Measurements from ENCODE around the gene ECSIT. TPM values are rescaled to one million over a fixed set of nuclear protein-coding genes. Genes with fewer than 3 reads are reported as not detected.

The ECSIT gene
- total RNA-seq, 6 experiments from 2014 or later = 25.0 to 45.5 (median 37.7) TPM

GRCh38 chr19:11499890-11500420, 29.0 kb downstream of the ECSIT start:
- Histone ChIP-seq H3K4me1 (peaks cover 0 to 4% (median 0%) of the 10 kb centered on the region in 4 donors), H3K36me3 (peaks cover 0 to 7% (median 0%) of the 10 kb centered on the region in 4 donors), H3K4me3 (no peak overlapping the region), H3K27me3 (no peaks in the 10 kb centered on the region), H3K27ac (no peak overlapping the region), H3K9me3 (no peaks in the 10 kb centered on the region)
- TF ChIP-seq POLR2A (IDR thresholded peaks at IDR 0.05) = no peak
- no peak for DNase-seq
- WGBS (ENCODE audit: insufficient coverage, low coverage, low lambda C conversion rate, missing lambda C conversion rate) = 84% methylated on average over 4 of the region's 7 CpGs
- ATAC-seq = no peak
- intact Hi-C loops (cut with DNase I) = no loop called here

- Histone ChIP-seq H3K27me3 (no peaks in the 10 kb centered on the region), H3K36me3 (peaks cover 0 to 7% (median 0%) of the 10 kb centered on the region in 4 donors), H3K9me3 (no peaks in the 10 kb centered on the region), H3K4me1 (no peaks in the 10 kb centered on the region), H3K4me3 (no peak overlapping the region), H3K27ac (no peak overlapping the region)
- no peak for TF ChIP-seq CTCF (IDR thresholded peaks at IDR 0.05)
- 96% methylated on average over 3 of the region's 6 CpGs for WGBS (ENCODE audit: insufficient coverage, low coverage, low lambda C conversion rate, missing lambda C conversion rate)
- ATAC-seq = no peak
- intact Hi-C loops (cut with DNase I) = no loop called here
- no peak for DNase-seq
Measured at GRCh38 chr19:11499220-11499726, 29.7 kb downstream of the ECSIT start.

- peak in 2 of 3 donors; percentile 56 to 66 for DNase-seq
- H3K4me3 ChIP-seq = no peak overlapping the region
- no peak for TF ChIP-seq POLR2A (IDR thresholded peaks at IDR 0.05)
- TF ChIP-seq CTCF (IDR thresholded peaks at IDR 0.05) = peak; percentile 37 to 54 (median 50)
- ATAC-seq = peak; percentile 50 to 63 (median 61)
- no peaks in the 10 kb centered on the region for H3K27me3 ChIP-seq
- WGBS (ENCODE audit: insufficient coverage, low coverage, low lambda C conversion rate, missing lambda C conversion rate) = 56% methylated on average over 4 of the region's 17 CpGs
- intact Hi-C loops (cut with DNase I) = no loop called here
- no peaks in the 10 kb centered on the region for H3K9me3 ChIP-seq
- H3K36me3 ChIP-seq = peaks cover 0 to 7% (median 0%) of the 10 kb centered on the region in 4 donors
- no peak overlapping the region for H3K27ac ChIP-seq
- H3K4me1 ChIP-seq = no peaks in the 10 kb centered on the region
Measured at GRCh38 chr19:11496391-11497163, 32.4 kb downstream of the ECSIT start.

GRCh38 chr19:11495885-11496284, 33.0 kb downstream of the ECSIT start:
- Histone ChIP-seq H3K4me3 (no peak overlapping the region), H3K27me3 (no peaks in the 10 kb centered on the region), H3K9me3 (no peaks in the 10 kb centered on the region), H3K36me3 (peaks cover 0 to 7% (median 0%) of the 10 kb centered on the region in 4 donors), H3K4me1 (peaks cover 0 to 5% (median 2%) of the 10 kb centered on the region in 4 donors), H3K27ac (no peak overlapping the region)
- intact Hi-C loops (cut with DNase I) = no loop called here
- WGBS (ENCODE audit: insufficient coverage, low coverage, low lambda C conversion rate, missing lambda C conversion rate) = 67% methylated on average over 1 of the region's 22 CpGs
- no peak for ATAC-seq
- TF ChIP-seq POLR2A (IDR thresholded peaks at IDR 0.05) (no peak), CTCF (IDR thresholded peaks at IDR 0.05) (no peak)
- no peak for DNase-seq

GRCh38 chr19:11495481-11495880, 33.5 kb downstream of the ECSIT start:
- no CpG with 5 or more reads among the region's 10 CpGs for WGBS (ENCODE audit: insufficient coverage, low coverage, low lambda C conversion rate, missing lambda C conversion rate)
- ATAC-seq = no peak

More at GRCh38 chr19:11495481-11495880, 33.5 kb downstream of the ECSIT start:
- Histone ChIP-seq H3K4me3 (no peak overlapping the region), H3K4me1 (peaks cover 0 to 8% (median 3%) of the 10 kb centered on the region in 4 donors), H3K27ac (no peak overlapping the region), H3K36me3 (peaks cover 0 to 7% (median 0%) of the 10 kb centered on the region in 4 donors), H3K9me3 (no peaks in the 10 kb centered on the region), H3K27me3 (no peaks in the 10 kb centered on the region)
- no peak for DNase-seq
- intact Hi-C loops (cut with DNase I) = no loop called here
- TF ChIP-seq POLR2A (IDR thresholded peaks at IDR 0.05) = no peak
- no peak for TF ChIP-seq CTCF (IDR thresholded peaks at IDR 0.05)
